Measurements from ENCODE around the gene SND1. TPM values are rescaled to one million over a fixed set of nuclear protein-coding genes. Genes with fewer than 3 reads are reported as not detected.

SND1 gene
- total RNA-seq, 1 donor, result 80.2 TPM

DNA sequence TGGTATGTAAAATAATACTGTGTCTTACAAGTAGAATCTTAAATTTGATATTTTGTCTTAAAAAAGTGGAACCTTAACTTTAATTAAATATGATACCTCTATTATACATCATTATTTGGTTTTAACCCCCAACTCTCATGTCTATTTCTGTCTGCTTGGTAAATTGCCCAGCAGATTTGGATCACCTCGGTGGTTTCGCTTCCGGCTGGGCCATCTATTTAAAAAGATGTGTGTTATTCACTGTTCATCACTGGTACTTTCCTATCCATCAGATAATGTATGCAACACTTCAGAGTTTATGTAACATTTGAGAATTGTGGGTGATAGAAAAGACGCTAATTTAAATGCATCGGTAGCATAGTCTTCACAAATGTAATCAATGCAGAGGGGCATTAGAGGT lies 119.7 kb downstream of the SND1 start:
- H3K27me3 ChIP-seq (ENCODE audit: insufficient read depth, low read length), result no peaks in the 10 kb centered on the region
- H3K4me3 ChIP-seq (ENCODE audit: low read length), result no peak overlapping the region
- no peaks in the 10 kb centered on the region for H3K9me3 ChIP-seq (ENCODE audit: low read depth, low read length)
- peaks cover 8% of the 10 kb centered on the region for H3K4me1 ChIP-seq (ENCODE audit: insufficient read depth, low read length)

DNA sequence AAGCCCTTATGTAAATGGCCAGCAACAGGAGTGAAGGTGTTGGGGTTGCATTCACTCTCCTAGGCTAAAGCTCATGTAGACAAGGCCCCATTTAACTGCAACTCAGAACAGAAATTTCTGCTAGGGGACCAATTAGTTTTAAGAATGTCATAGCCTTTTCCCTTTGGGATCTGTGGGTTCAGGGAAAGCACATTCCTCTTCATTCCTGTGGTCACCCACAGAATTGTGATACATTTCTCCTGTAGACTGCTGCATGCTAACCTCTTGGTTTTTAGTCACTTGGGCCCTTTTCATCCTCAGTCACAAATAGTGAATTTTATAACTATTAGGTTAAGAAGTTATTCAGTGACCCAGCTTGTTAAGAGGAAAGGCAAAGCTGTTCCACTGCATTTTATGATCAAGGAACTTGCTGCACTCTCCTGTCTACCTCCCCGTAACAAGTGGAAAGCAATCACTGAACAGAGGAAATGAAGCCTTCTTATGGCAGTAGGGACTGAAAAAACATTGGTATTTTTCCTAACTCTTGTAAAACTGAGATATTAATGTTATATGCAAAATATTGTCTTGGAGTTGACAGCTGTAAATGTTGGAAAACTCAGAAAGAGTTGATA lies 124.9 kb downstream of the SND1 start:
- H3K27me3 ChIP-seq (ENCODE audit: insufficient read depth, low read length), result no peaks in the 10 kb centered on the region
- no peak overlapping the region for H3K4me3 ChIP-seq (ENCODE audit: low read length)
- no peaks in the 10 kb centered on the region for H3K9me3 ChIP-seq (ENCODE audit: low read depth, low read length)
- H3K4me1 ChIP-seq (ENCODE audit: insufficient read depth, low read length), result peaks cover 15% of the 10 kb centered on the region

DNA sequence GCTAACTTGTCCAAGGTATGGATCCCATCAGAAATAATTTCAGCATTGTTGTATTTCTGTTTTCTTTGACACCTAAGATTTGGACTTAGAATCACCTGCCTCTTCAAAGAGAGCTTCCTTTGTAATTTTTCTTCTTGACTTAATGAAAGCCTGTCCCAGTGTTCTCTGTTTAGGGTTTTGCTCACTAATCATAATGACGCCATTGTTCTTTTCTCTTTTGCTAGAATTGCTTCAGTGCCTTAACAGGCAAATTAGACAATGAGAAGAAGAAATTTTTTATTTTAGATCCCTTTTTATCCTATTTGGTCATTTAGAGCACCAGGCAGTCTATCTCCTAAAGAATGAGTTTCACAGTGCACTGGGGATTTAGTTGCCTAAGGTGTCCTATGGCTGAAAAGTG lies 128.5 kb downstream of the SND1 start:
- no peak overlapping the region for H3K4me3 ChIP-seq (ENCODE audit: low read length)
- H3K27me3 ChIP-seq (ENCODE audit: insufficient read depth, low read length), result no peaks in the 10 kb centered on the region
- no peaks in the 10 kb centered on the region for H3K9me3 ChIP-seq (ENCODE audit: low read depth, low read length)
- peaks cover 45% of the 10 kb centered on the region for H3K4me1 ChIP-seq (ENCODE audit: insufficient read depth, low read length)

DNA sequence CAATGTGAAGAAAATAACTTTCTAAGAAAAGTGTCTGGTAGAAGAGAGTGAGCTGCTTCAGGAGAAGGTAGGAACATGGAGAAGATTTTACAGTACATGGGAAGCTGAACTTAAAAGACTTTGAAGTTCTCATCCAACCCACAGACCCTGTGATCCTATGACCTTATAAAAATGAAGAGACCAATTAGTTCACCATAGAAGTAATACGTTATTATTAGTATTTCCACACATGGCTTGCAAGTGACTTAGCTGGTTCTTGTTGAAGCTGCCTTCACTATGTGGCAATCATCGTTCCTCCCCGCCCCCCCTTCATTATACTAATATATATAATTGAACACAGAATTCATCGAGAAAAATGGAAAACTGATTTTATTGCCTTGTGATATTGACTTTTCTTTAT lies 129.1 kb downstream of the SND1 start:
- no peaks in the 10 kb centered on the region for H3K9me3 ChIP-seq (ENCODE audit: low read depth, low read length)
- H3K4me3 ChIP-seq (ENCODE audit: low read length), result no peak overlapping the region
- H3K4me1 ChIP-seq (ENCODE audit: insufficient read depth, low read length), result peaks cover 45% of the 10 kb centered on the region
- no peaks in the 10 kb centered on the region for H3K27me3 ChIP-seq (ENCODE audit: insufficient read depth, low read length)

DNA sequence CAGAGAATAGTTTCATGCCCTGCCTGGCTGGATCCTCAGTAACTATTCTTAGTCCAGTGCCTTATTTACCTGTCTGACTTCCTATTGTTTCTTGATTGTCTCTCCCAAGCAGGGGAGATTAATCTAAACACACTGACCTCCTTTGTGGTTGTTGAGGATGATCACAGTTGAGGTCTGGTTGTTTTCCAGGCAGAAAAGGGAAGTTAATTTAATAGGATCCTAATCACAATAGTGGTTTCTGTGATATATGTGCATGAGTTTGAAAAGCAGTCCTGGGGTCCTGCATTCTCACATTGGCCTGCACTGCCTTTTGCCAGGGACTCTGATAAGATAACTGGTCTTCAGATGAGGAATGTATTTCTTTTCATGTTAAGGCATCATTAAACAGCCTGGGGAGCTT lies 130.1 kb downstream of the SND1 start:
- Histone ChIP-seq H3K4me1 (ENCODE audit: insufficient read depth, low read length) (peaks cover 49% of the 10 kb centered on the region), H3K27me3 (ENCODE audit: insufficient read depth, low read length) (no peaks in the 10 kb centered on the region), H3K9me3 (ENCODE audit: low read depth, low read length) (no peaks in the 10 kb centered on the region), H3K4me3 (ENCODE audit: low read length) (no peak overlapping the region)

DNA sequence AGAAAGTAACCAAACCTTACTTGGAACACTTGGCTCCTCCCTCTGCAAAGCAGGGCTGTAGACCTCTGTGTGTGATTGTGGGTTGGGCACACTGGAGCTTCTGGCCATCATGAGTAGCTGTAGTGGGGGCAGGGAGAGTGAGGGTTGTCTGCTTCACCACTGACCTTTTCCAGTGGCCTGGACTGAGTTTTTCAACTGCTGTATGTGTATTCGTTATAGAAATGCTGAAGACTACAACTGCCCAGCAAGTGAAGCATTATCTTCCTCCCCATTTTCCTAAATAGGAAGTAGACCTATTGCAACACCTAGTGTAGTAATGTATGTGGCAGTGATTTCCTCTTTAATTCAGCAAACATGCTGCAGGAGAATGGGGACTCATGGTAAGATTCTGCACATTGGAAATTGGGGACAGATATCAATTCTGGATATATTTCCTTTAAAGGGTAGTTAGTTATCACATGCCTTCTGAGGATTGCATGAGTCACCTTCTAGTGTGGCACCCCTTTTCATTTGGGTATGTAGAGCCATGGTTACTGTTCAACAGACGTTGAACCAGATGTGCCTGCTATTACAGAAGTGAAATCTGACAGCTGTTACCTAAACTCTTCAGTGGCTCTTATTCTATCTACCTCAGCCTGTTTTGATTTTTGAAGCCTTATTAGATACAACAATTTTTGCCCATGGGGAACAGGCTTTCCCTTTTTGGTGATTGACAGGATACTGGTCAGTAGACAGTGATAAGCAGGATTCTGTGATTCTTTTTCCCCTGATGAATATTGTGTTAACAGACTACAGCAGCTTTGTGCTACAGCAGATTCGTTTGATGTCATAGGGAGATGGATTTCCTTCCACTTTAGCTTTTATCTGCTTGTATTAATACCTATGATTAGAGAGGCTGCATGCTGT lies 130.9 kb downstream of the SND1 start:
- H3K9me3 ChIP-seq (ENCODE audit: low read depth, low read length), result no peaks in the 10 kb centered on the region
- peaks cover 57% of the 10 kb centered on the region for H3K4me1 ChIP-seq (ENCODE audit: insufficient read depth, low read length)
- no peak overlapping the region for H3K4me3 ChIP-seq (ENCODE audit: low read length)
- no peaks in the 10 kb centered on the region for H3K27me3 ChIP-seq (ENCODE audit: insufficient read depth, low read length)

DNA sequence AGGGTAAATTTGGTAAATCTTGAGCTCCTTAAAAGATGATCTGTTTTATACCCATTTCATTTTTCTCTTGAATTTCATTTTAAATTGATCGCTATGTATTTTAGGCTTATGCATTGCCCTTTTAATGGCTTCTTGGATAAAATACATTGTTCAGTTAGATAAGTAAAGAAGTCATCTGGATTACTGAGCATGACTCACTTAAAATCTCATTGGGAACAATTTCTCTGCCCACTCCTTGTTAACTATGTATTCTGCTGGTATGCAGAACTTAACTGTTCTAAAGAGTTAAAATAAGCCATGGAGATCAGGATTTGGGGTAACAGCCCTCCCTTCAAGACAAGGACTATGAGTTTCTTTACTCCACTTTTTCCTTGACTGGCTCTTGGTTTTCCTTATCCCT lies 134.2 kb downstream of the SND1 start:
- Histone ChIP-seq H3K27me3 (ENCODE audit: insufficient read depth, low read length) (no peaks in the 10 kb centered on the region), H3K4me1 (ENCODE audit: insufficient read depth, low read length) (peaks cover 70% of the 10 kb centered on the region), H3K4me3 (ENCODE audit: low read length) (no peak overlapping the region), H3K9me3 (ENCODE audit: low read depth, low read length) (no peaks in the 10 kb centered on the region)

DNA sequence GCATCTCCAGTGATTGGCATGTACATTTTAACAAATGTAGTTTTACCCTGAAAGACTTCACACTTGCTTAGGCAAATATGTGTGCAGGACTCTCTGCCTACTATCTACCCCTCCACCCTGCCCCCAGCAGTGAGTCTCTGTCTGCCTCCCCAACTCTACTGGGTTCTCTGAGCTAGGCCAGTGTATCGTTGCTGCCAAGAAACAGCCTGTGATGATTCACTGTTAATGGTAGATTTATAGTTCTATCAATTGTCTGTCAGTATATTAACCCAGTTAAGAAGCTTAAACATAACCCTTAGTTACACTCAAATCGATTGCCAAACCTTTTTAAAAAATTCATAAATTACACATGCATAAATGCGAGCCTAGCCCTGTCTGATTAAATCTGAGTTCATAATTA lies 137.0 kb downstream of the SND1 start:
- H3K27me3 ChIP-seq (ENCODE audit: insufficient read depth, low read length), result no peaks in the 10 kb centered on the region
- H3K4me3 ChIP-seq (ENCODE audit: low read length), result no peak overlapping the region
- no peaks in the 10 kb centered on the region for H3K9me3 ChIP-seq (ENCODE audit: low read depth, low read length)
- H3K4me1 ChIP-seq (ENCODE audit: insufficient read depth, low read length), result peaks cover 74% of the 10 kb centered on the region

DNA sequence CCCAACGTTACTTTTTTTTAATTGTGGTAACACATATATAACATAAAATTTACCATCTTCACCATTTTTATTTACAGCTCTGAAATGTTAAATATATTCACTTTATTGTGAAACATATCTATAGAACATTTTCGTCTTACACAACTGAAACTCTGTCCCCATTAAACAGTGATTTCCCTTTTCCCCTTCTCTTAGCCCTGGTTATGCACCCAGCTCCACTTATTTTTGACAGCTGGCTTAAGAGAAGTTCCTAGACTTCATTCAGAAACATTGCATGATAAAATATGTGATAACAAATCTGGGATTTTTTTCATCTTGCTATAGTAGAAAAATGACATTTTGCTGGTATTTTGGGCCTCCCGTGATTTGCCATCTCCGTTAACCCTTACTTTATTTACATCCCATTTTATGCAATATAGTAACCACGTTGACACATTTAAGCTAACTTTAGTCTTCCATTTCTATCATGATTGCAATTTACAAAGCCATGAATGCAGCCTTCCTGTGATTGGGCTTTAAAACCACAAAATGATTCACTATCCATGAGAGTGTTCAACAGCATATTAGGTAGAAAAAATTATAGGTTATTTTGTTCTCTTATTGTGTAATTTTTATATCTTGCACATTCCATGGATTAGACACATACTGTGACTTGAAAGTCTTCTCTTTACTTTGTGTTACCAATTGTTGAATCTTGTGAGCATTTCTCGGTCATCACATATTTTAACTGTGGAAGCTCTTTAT lies 139.6 kb downstream of the SND1 start:
- Histone ChIP-seq H3K4me3 (ENCODE audit: low read length) (no peak overlapping the region), H3K9me3 (ENCODE audit: low read depth, low read length) (no peaks in the 10 kb centered on the region), H3K4me1 (ENCODE audit: insufficient read depth, low read length) (peaks cover 74% of the 10 kb centered on the region), H3K27me3 (ENCODE audit: insufficient read depth, low read length) (no peaks in the 10 kb centered on the region)

DNA sequence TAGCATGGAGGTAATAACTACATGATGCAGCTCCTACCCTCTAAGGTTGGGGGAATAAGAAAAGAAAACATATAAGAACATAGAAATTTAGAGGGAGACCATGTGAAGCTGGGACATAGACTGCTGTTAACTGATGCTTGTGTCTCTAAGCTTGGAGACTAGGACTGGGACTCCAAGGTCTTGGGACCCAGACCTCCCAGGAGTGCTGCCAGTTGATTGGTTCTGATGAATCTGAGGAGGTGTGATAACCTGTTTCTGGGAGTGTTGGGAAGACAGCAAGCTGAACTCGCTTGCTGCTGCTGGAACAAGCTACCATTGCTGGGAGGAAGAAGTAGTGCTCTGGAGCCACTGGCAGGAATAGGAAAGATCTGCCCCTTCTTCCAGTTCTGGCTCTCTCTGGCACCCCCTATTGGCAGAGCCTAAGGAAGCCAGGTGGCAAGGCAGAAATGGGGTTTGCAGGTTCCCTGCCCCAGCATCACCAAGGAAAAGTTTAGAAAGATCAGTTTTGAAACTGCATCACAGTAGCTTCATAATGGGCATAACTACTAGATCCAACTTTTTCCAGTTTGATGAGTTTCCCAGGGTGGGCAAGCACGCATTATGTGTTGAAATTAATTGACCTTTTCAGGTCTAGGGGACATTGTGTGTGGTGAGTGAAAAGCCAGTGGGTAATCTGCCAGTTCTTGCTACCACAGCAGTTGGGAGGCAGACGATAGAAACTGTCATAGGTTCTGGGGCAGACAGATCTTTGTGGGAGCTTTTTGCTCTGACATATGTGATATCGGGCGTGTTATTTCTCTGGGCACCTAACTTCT lies 140.7 kb downstream of the SND1 start:
- peaks cover 63% of the 10 kb centered on the region for H3K4me1 ChIP-seq (ENCODE audit: insufficient read depth, low read length)

DNA sequence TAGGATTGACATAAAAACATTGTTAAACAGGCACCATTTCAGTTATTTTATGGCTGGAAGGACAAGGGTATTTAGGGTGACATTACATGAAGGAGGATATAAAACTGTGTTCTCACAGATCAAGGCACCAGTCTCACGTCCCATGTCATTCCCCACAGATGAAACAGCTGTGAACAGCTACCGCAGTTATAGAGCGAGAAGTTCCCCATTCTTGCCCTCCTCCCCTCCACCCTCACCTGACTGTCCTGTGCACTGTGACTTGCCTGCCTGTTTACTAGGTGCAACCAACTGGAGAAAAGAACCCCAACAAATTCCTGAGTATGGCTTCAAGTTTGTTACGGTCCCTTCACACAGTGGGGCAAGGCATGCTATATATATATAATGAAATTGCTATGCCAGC lies 141.6 kb downstream of the SND1 start:
- Histone ChIP-seq H3K4me1 (ENCODE audit: insufficient read depth, low read length) (peaks cover 62% of the 10 kb centered on the region), H3K9me3 (ENCODE audit: low read depth, low read length) (no peaks in the 10 kb centered on the region), H3K4me3 (ENCODE audit: low read length) (no peak overlapping the region), H3K27me3 (ENCODE audit: insufficient read depth, low read length) (no peaks in the 10 kb centered on the region)

More for the DNA sequence above, 140.7 kb downstream of the SND1 start:
- Histone ChIP-seq H3K27me3 (ENCODE audit: insufficient read depth, low read length) (no peaks in the 10 kb centered on the region), H3K9me3 (ENCODE audit: low read depth, low read length) (no peaks in the 10 kb centered on the region), H3K4me3 (ENCODE audit: low read length) (no peak overlapping the region)

DNA sequence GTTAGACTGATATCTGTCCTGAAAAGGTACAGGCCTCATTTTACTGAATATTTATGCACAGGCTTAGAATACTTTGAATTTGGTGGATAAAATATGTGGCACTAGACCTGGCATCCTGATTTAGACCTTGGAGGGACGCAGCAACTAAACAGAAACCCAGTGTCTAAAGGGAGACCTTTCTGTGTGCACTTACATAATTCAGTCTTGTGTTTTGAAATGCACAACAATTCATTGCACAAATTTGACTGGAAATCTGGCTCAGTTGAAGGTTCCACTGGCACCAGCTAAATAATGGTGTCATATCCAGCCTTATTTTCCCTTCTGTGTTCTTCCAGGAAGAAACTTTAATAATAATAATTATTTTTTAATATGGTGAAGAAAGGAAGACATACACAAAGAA lies 142.1 kb downstream of the SND1 start:
- no peaks in the 10 kb centered on the region for H3K9me3 ChIP-seq (ENCODE audit: low read depth, low read length)
- H3K4me3 ChIP-seq (ENCODE audit: low read length), result no peak overlapping the region
- no peaks in the 10 kb centered on the region for H3K27me3 ChIP-seq (ENCODE audit: insufficient read depth, low read length)
- peaks cover 57% of the 10 kb centered on the region for H3K4me1 ChIP-seq (ENCODE audit: insufficient read depth, low read length)

DNA sequence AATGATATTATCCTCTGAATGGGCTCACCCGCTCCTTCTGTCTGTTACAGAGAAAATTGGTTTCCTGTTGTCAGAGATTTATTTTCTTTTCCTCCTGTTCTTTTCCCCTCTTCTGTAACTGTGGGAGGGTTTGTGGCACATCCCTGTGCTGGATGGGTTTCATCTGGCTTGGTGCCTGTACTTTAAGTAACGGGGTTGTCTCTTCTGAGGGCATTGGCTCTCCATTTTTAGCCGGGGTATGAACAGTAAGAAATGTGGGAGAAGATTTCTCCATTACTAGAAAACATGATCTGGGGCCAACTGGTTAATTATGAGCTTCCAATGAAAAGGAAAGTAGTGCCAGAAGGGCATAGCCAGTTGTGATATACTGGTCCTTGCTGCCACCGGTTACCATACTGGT lies 142.6 kb downstream of the SND1 start:
- H3K27me3 ChIP-seq (ENCODE audit: insufficient read depth, low read length), result no peaks in the 10 kb centered on the region
- H3K9me3 ChIP-seq (ENCODE audit: low read depth, low read length), result no peaks in the 10 kb centered on the region
- peaks cover 57% of the 10 kb centered on the region for H3K4me1 ChIP-seq (ENCODE audit: insufficient read depth, low read length)
- H3K4me3 ChIP-seq (ENCODE audit: low read length), result no peak overlapping the region

DNA sequence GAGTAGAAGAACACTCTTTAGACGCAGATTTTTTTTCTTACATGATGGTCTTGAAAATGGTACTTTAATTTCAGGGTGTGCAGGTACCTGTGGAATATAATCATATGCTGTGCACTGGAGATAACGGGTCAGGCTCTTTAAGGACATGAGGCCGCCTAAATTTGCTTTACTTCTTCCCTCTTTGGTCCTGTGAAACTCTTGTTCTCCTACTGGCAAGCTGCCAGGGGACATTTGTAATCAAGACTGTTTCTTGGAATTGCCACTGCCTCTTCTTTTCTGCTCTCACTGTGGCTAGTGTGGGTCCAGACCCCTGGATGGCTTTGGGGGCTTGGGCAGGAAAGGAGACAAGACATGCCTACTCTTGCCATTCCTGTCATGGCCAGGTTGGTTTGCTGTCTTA lies 146.0 kb downstream of the SND1 start:
- Histone ChIP-seq H3K4me1 (ENCODE audit: insufficient read depth, low read length) (peaks cover 25% of the 10 kb centered on the region), H3K9me3 (ENCODE audit: low read depth, low read length) (no peaks in the 10 kb centered on the region), H3K27me3 (ENCODE audit: insufficient read depth, low read length) (no peaks in the 10 kb centered on the region), H3K4me3 (ENCODE audit: low read length) (no peak overlapping the region)
